Inferior parietal cortex (tissue), 1 donor: ENCODE results near the gene GSTT4.
"Not testable (repeated sequence)": the region's sequence is repeated elsewhere in the genome, so short reads cannot be mapped to it uniquely, and the experiment has no call there.

Experiments used
- DNase-seq: peaks from one replicate; pipeline ENCODE4 v3.0.0-alpha.2; 2016; ENCODE audit errors: extremely low spot score

Gene GSTT4

GRCh38 chr22:24005201-24005600, at the start of gene GSTT4:
TSS of gene GSTT4 (minus strand) at chr22:24005453. CDS start at chr22:24005356, 97 bp downstream.
- no peak for DNase-seq

GRCh38 chr22:24054356-24054755, 49.1 kb upstream of the GSTT4 start:
- DNase-seq, result no peak

DNA sequence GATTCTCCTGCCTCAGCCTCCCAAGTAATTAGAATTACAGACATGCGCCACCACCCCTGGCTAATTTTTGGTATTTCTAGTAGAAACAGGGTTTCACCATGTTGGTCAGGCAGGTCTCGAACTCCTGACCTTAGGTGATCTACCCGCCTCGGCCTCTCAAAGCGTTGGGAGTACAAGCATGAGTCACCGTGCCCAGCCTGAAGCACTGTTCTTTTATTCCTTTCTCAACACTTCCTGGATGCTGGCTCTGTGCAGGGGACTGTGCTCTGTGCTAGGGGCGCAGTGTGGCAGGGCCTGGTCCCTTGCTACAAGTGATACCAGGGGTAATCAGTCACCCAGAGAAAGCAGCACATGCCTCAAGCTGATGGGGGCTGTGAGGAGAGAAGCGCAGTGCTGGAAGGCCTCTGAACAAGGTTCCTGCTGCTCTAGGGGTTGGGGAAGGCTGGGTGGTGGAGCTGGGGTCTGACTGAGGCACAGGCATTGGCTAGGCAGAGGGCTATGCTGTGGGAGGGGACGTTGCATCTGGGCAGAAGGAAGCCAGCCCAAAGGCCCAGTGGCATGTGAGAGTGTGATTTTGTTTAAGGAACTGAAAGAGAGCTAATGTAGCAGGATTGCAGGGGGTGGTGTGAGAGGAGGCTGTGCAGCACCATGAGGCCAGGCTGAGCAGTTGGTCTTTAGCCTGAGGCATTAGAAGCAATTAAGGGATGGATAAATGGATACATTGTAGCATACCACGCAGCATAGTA, 48.4 kb upstream of the GSTT4 start:
- no peak for DNase-seq

DNA sequence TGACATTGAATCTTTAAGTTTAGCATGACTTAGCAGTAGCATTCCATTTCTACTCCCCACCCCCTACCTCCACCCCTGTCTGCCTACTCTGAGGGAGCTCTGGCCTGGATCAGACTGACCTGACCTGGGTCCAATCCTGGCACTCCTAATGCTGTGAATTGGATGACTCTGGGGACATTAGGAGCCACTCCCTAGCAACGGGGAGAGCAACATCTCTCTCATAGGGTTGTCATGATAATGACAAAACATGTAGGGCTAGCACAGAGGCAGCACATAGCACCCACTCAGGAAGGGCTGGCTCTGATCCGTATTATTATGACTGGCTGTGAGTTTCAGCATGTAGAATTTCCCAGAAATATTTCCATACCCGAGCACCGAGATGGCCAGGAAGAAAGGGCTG, 46.3 kb upstream of the GSTT4 start:
- DNase-seq, result no peak

GRCh38 chr22:24051028-24051427, 45.8 kb upstream of the GSTT4 start:
- DNase-seq, result no peak

- DNase-seq, result no peak
These were observed 44.7 kb upstream of the GSTT4 start for GRCh38 chr22:24049978-24050377.

GRCh38 chr22:24049211-24049610, 44.0 kb upstream of the GSTT4 start:
- no peak for DNase-seq

GRCh38 chr22:24046024-24046423, 40.8 kb upstream of the GSTT4 start:
- DNase-seq, result no peak

DNA sequence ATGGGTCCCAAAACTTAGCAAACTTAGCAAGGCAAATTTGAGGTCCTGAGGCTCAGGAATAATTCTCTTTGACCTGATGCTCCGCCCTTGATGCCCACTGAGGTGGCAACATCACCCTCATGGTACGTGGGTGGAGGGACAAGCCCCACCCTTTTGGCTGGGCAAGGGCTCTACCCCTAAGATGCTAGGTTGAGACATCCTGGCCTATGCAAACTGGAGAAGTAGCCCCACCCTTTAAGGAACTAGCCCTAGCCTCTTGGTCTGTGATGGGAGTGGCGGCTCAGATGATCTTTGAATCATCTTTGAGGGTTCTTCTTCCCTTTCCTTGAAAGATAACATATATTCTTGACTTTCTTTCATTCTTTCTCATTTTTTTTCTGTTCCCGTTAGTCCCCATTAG, 38.7 kb upstream of the GSTT4 start:
- no peak for DNase-seq

DNA sequence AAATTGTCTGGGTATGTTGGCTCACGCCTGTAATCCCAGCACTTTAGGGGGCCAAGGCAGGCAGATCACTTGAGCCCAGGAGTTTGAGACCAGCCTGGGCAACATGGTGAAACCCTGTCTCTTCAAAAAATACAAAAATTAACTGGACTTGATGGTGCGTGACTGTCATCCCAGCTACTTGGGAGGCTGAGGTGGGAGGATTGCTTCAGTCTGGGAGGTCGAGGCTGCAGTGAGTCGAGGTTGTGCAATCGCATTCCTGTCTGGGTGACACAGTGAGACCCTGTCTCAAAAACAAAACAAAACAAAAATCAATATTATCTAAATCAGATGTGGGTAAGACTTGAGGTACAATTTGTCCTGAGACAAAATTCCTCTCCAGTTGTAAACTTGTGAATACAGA, 38.2 kb upstream of the GSTT4 start:
- not testable (repeated sequence) for DNase-seq

DNA sequence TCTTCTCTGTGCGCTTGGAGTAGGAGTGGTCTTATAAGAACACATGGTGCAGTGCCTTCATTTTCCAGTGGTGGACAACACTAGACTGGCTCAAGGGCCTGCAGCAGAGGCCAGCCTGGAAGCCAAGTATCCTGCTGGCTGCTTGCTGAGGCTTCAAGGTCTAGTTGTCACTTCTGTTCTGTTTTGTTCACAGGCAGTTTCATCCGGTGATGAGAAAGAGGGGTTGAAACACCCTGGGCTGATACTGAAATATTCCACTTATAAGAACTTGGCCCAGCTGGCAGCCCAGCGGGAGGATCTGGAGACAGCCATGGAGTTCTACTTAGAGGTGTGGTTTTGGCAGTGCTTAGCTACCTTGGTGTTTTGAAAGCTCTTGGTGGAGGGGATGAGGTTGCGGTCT, 35.7 kb upstream of the GSTT4 start:
- DNase-seq, result no peak

DNA sequence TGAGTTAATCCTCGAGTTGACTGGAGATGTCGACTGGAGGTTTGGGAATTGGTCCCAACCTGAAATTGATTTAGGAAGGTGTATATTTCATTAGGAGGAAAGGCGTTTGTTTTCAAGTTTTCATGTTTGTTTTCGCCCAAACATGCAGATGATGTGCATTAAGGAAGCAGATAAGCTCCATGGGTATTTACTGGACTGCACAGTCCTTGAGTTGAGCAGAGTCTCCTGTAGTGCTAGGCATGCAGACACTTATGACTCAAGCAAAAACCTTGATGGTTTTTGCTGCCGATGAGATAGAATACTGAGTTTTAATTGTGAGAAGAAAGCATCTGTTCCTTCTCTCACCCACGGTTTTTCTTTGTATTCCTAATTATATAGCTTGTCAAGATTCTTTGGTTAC, 33.8 kb upstream of the GSTT4 start:
- no peak for DNase-seq

DNA sequence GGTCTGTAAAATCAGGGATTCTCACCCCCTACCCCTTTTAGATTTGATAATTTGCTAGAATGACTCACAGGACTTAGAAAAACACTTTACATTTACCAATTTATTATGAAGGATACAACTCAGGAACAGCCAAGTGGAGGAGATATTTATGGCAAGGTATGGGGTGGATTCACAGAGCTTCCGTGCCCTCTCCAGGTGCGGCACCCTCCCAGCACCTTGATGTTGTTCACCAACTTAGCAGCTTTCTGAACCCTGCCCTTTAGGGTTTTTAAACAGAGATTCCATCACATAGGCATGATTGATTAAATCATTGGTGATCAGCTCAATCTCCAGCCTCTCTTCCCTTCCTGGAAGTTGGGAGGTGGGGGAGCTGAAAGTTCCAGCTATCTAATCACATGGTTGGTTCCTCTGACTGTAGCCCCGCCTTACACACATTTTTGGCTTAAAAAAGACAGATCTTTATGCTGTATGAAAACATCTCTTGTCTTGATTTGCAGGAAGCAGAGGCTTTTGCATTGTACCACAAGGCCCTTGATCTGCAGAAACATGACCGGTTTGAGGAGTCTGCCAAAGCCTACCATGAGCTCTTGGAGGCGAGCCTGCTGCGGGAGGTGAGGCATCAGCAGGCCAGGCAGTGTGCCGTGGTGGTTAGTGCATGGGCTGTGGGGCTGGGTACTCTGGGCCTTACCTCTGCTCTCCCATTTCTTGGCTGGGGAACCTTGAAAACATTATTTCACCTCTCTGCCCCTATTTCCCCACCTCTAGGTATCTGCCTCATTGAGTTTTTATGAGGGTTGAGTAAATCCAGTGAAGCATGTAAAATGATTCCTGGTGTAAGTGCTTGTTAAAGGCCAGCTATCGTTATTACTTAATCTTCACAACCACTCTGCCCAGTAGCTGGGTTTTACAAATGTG, 32.9 kb upstream of the GSTT4 start:
- no peak for DNase-seq

DNA sequence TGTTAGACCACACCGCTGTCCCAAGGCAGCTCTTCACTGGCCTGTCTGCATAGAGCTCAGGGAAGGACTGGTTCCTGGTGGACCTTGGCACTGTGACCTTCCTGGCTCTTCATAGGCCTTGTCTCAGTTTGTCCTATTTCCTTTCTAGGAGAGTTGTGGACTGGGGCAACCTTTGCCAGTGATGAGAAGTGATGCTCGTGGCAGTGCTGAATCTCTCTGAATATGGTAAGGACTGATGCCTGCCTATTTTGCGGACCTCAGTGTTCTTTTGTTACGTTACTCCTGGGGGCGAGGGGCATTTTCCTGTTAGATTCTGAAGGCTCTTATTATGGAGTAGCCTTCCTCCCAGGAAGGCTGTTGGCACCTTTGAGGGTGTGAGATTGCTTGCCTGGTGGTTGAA, 30.0 kb upstream of the GSTT4 start:
- no peak for DNase-seq

- no peak for DNase-seq
These were observed 28.5 kb upstream of the GSTT4 start for GRCh38 chr22:24033731-24034130.

- DNase-seq, result no peak
These were observed 25.0 kb upstream of the GSTT4 start for GRCh38 chr22:24030186-24030702.

DNA sequence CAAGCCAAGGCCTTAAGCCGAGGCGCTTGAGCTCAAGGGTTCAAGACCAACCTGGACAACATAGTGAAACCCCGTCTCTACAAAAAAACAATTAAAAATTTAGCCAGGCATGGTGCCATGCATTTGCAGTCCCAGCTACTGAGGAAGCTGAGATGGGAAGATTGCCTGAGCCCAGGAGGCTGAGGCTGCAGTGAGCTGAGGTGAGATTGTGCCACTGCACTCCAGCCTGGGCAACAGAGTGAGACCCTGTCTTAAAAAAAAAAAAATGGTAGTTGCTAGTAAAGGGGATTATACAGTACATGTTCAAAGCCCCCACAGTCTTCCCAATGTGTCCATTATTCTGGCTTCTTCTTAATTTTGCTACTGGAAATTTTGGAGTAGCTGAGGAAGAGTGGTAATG, 24.1 kb upstream of the GSTT4 start:
- no peak for DNase-seq

DNA sequence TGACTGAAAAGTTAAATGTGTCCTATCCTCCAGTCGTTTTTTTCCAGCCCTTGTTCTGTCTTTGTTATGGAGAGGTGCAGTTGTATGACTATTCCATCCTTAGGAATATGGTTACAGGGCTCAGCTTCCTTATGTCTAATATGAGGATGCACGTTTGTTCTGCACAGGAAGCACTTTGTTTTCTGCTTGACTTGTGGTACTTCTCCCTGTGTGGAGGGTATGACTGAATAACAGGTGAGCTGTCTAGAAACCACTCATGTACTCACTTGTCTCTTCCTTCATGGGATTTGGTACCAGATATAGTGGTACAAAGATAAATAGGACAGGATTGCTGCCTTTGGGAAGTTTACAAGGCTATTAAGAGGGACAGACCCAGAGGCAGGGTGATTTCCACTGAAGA, 23.3 kb upstream of the GSTT4 start:
- no peak for DNase-seq

DNA sequence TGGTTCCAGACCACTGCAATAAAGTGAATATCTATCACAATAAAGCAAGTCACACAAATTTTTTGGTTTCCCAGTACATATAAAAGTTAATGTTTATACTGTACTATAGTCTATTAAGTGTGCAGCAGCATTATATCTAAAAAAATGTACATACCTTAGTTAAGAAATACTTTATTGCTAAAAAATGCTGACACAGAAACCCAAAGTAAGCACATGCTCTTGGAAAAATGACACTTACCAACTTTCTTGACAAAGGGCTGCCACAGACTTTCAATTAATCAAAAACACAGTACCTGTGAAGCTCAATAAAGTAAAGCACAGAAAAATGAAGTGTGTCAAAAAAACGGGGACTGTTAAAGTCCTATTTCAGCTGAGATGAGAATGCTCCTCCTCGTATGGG, 22.7 kb upstream of the GSTT4 start:
- no peak for DNase-seq

DNA sequence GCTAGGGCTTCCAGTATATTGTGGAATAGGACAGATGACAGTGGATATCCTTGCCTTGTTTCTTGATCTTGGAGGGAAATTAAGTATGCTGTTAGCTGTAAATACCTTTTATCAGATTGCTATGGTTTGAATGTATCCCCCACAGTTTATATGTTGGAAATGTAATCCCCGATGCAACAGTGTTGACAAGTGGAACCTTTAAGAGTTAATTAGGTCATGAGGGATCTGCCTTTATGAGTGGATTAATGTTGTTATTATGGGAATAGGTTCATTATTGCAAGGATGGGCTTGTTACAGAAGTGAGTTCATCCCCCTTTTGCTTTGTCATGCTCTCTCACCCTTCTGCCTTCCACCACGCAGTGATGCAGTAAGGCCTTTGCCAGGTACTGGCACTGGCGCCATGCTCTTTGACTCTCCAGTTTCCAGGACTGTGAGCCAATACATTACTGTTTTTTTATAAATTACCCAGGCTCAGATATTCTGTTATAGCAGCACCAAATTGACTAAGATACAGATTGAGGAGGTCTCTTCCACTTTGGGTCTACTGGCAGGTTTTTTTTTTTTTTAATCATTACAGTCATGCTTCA, 22.2 kb upstream of the GSTT4 start:
- no peak for DNase-seq

GRCh38 chr22:24026733-24027132, 21.5 kb upstream of the GSTT4 start:
- DNase-seq, result no peak

DNA sequence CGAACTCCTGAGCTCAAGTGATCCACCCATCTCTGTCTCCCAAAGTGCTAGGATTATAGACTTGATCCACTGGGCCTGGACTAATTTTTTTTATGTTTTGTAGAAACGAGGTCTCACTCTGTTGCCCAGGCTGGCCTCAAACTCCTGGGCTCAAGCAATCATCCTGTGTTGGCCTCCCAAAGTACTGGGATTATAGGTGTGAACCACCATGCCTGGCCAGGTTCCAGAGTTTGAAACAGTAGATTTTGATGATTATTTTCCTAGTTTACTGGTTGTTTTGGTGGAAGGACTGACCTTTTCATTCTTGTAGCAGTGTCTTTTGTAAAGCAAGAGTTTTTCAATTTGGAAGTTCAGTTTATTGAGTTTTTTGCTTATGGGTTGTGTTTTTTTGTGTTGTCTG, 20.8 kb upstream of the GSTT4 start:
- no peak for DNase-seq
